IMR-90 (cell line): ENCODE results near the gene SEMA4F. TPM values are rescaled to one million over a fixed set of nuclear protein-coding genes. Genes with fewer than 3 reads are reported as not detected.

ENCODE experiments used
- ATAC-seq: fragments of 200-7000 bp; cut with Tn5 transposase; 2 replicates; pipeline ENCODE4 v1.9.1; 2020; ENCODE audit warnings: low read depth, mild to moderate bottlenecking, moderate library complexity
- BruUV-seq: library from RNA; stranded (reverse); fragments of 400-500 nt; replicated peaks from 2 replicates; lab custom pipeline; 2021; lab: Mats Ljungman, UMichigan
- CTCF ChIA-PET: fragments of 300-600 bp; formaldehyde crosslinking; extraction: SDS; loops from one replicate; lab custom pipeline; 2021; ENCODE audit warnings: antibody characterized with exemption; lab: Yijun Ruan, JAX
- POLR2A ChIA-PET: fragments of 300-600 bp; sonication (Branson Sonifier 250); formaldehyde crosslinking; loops from one replicate; lab custom pipeline; 2022; ENCODE audit warnings: antibody characterized with exemption; ENCODE audit not compliant: unreplicated experiment; lab: Charles Lee
- DNase-seq: peaks from one replicate; pipeline ENCODE4 v3.0.0; 2013
- H2AFZ ChIP-seq: replicated peaks from 2 replicates; pipeline ENCODE3; 2013; ENCODE audit warnings: low read length, mild to moderate bottlenecking; ENCODE audit not compliant: poor library complexity
- H2AK5ac ChIP-seq: 2 replicates; pipeline ENCODE4 v1.6.1; 2013; ENCODE audit warnings: low read depth, low read length, inconsistent platforms
- H2AK9ac ChIP-seq: replicated peaks from 2 replicates; pipeline ENCODE3; 2013; ENCODE audit warnings: mild to moderate bottlenecking, low read depth, low read length, moderate library complexity; ENCODE audit not compliant: poor library complexity
- H2BK120ac ChIP-seq: 2 replicates; pipeline ENCODE4 v1.6.1; 2013; ENCODE audit warnings: low read depth, low read length, inconsistent platforms
- H2BK15ac ChIP-seq: 3 replicates; pipeline ENCODE4 v1.6.1; 2013; ENCODE audit warnings: low read depth, low read length, inconsistent platforms
- H2BK20ac ChIP-seq: 2 replicates; pipeline ENCODE4 v1.6.1; 2013; ENCODE audit warnings: low read depth, mild to moderate bottlenecking, inconsistent platforms, low read length, moderate library complexity
- H2BK5ac ChIP-seq: 2 replicates; pipeline ENCODE4 v1.6.1; 2013; ENCODE audit warnings: mild to moderate bottlenecking, low read depth, low read length, inconsistent platforms; ENCODE audit not compliant: poor library complexity, severe bottlenecking
- H3K14ac ChIP-seq: replicated peaks from 2 replicates; pipeline ENCODE4 v1.6.1; 2013; ENCODE audit warnings: low read depth, low read length, inconsistent platforms
- H3K18ac ChIP-seq: 2 replicates; pipeline ENCODE4 v1.6.1; 2013; ENCODE audit warnings: low read depth, low read length, control low read depth
- H3K23ac ChIP-seq: 2 replicates; pipeline ENCODE4 v1.6.1; 2013; ENCODE audit warnings: low read depth, low read length, inconsistent platforms
- H3K27ac ChIP-seq: 2 replicates; pipeline ENCODE4 v1.5.1; 2013; ENCODE audit warnings: mild to moderate bottlenecking, control low read depth, low read length; ENCODE audit not compliant: insufficient read depth
- H3K27me3 ChIP-seq: 2 replicates; pipeline ENCODE4 v1.6.1; 2013; ENCODE audit warnings: low read length; ENCODE audit not compliant: control insufficient read depth, insufficient read depth
- H3K36me3 ChIP-seq: 2 replicates; pipeline ENCODE4 v1.6.1; 2013; ENCODE audit warnings: low read length, mixed read lengths; ENCODE audit not compliant: control insufficient read depth, insufficient read depth
- H3K4ac ChIP-seq: 2 replicates; pipeline ENCODE4 v1.6.1; 2013; ENCODE audit warnings: low read depth, low read length, inconsistent platforms
- H3K4me1 ChIP-seq: 2 replicates; pipeline ENCODE4 v1.6.1; 2013; ENCODE audit warnings: low read length, mixed read lengths; ENCODE audit not compliant: control insufficient read depth, insufficient read depth
- H3K4me2 ChIP-seq: 2 replicates; pipeline ENCODE4 v1.6.1; 2013; ENCODE audit warnings: low read depth, mild to moderate bottlenecking, control low read depth, low read length, moderate library complexity
- H3K4me3 ChIP-seq: 2 replicates; pipeline ENCODE4 v1.5.1; 2013; ENCODE audit warnings: low read depth, mild to moderate bottlenecking, control low read depth, low read length, moderate library complexity; ENCODE audit not compliant: insufficient read depth
- H3K56ac ChIP-seq: 2 replicates; pipeline ENCODE4 v1.6.1; 2013; ENCODE audit warnings: low read length, inconsistent platforms; ENCODE audit not compliant: insufficient read depth; ENCODE audit errors: extremely low read depth
- H3K79me1 ChIP-seq, 2 experiments: 2 replicates each; pipeline ENCODE4 v1.6.1; 2013; ENCODE audit warnings: low read length in 2 of 2, inconsistent platforms in 1 of 2, low read depth in 1 of 2
- H3K9ac ChIP-seq: 2 replicates; pipeline ENCODE4 v1.6.1; 2013; ENCODE audit warnings: low read depth, low read length, control low read depth
- H3K9me1 ChIP-seq: 2 replicates; pipeline ENCODE4 v1.6.1; 2013; ENCODE audit warnings: low read length, inconsistent platforms; ENCODE audit not compliant: insufficient read depth
- H3K9me3 ChIP-seq: 2 replicates; pipeline ENCODE4 v1.6.1; 2013; ENCODE audit warnings: low read length; ENCODE audit not compliant: control insufficient read depth, insufficient read depth
- H4K20me1 ChIP-seq: 2 replicates; pipeline ENCODE4 v1.6.1; 2013; ENCODE audit warnings: low read length, inconsistent platforms; ENCODE audit not compliant: insufficient read depth
- H4K5ac ChIP-seq: 2 replicates; pipeline ENCODE4 v1.6.1; 2013; ENCODE audit warnings: mild to moderate bottlenecking, low read depth, low read length, control low read depth
- H4K8ac ChIP-seq, 2 experiments: 2 replicates each; pipeline ENCODE4 v1.6.1; 2013; ENCODE audit warnings: low read depth in 2 of 2, low read length in 2 of 2, control low read depth in 1 of 2, inconsistent platforms in 1 of 2
- H4K91ac ChIP-seq: 2 replicates; pipeline ENCODE4 v1.6.1; 2013; ENCODE audit warnings: low read depth, low read length, inconsistent platforms; ENCODE audit not compliant: insufficient read depth
- BHLHE40 ChIP-seq: fragments of 150-350 bp; IDR thresholded peaks from 2 replicates; pipeline ENCODE4 v1.6.1; 2016; ENCODE audit warnings: mild to moderate bottlenecking, low read depth, low read length
- WGBS, 2 experiments: methylation state at CpG; one replicate each; pipeline versions ENCODE4 v1.1.5 to v1.1.7; 2013; ENCODE audit warnings: missing lambda C conversion rate in 2 of 2; ENCODE audit not compliant: insufficient read length in 1 of 2; ENCODE audit errors: extremely low coverage in 2 of 2; 5-methylcytosine and 5-hydroxymethylcytosine counted together
- dilution Hi-C: fragments of 300-500 bp; cut with HindIII; formaldehyde crosslinking; loops from one replicate; pipeline ENCODE4 v1.14.3; 2018; ENCODE audit warnings: low sequenced_read_pairs; ENCODE audit not compliant: unreplicated experiment
- in situ Hi-C: fragments of 300-500 bp; cut with MboI; formaldehyde crosslinking; loops from 3 replicates; pipeline ENCODE4 v1.14.3; 2019; ENCODE audit warnings: low sequenced_read_pairs, inconsistent platforms, mixed read lengths
- intact Hi-C: fragments of 100-400 bp; cut with micrococcal nuclease; formaldehyde crosslinking; loops from 2 replicates; pipeline ENCODE4 v1.10.0; 2022
- polyA plus RNA-seq, 3 experiments: library from polyadenylated mRNA; depleted of rRNA; stranded (reverse); fragments of >200 nt; gene quantifications; 2 replicates each; pipeline ENCODE4 v1.2.3, GENCODE V29; 2012; ENCODE audit warnings: low replicate concordance in 1 of 3
- total RNA-seq: library from RNA; depleted of rRNA; stranded (reverse); fragments of >200 nt; gene quantifications from 2 replicates; pipeline ENCODE4 v1.2.3, GENCODE V29; 2012

SEMA4F gene
- total and polyA plus RNA-seq, 2 of the 4 experiments (the other 2 are of a cell fraction) = 4.7 to 7.5 TPM

GRCh38 chr2:74646834-74647482 lies 7.1 kb upstream of the SEMA4F start:
- CTCF ChIA-PET = interaction anchor here (0.8 kb wide), 1 partner anchor 15 kb away, joined by 3 read pairs; no protein-coding TSS in a partner anchor
- WGBS, 2 experiments = 83% methylated on average over 4 of the region's 13 CpGs; no CpG with 5 or more reads in 1 of the 2 experiments
- no peak overlapping the region for H3K56ac ChIP-seq

More at GRCh38 chr2:74646834-74647482, 7.1 kb upstream of the SEMA4F start:
- dilution Hi-C loops = no loop called here
- Histone ChIP-seq H3K36me3 (no peaks in the 10 kb centered on the region), H2AK9ac (no peak overlapping the region), H3K4me3 (no peak overlapping the region), H2AK5ac (no peak overlapping the region), H3K14ac (no peak overlapping the region), H3K4ac (no peak overlapping the region), H2AFZ (no peak overlapping the region), H4K8ac (no peak overlapping the region), H2BK5ac (no peak overlapping the region), H4K5ac (no peak overlapping the region), H4K91ac (no peak overlapping the region), H2BK120ac (no peak overlapping the region), H3K79me1 (no peaks in the 10 kb centered on the region), H3K18ac (no peak overlapping the region), H3K23ac (no peak overlapping the region), H3K4me2 (no peak overlapping the region), H3K27me3 (peaks cover 28% of the 10 kb centered on the region), H3K4me1 (no peaks in the 10 kb centered on the region), H3K9me3 (no peaks in the 10 kb centered on the region), H3K27ac (no peak overlapping the region), H4K20me1 (no peaks in the 10 kb centered on the region), H3K9me1 (no peaks in the 10 kb centered on the region), H2BK20ac (no peak overlapping the region), H3K9ac (no peak overlapping the region), H2BK15ac (no peak overlapping the region)
- TF ChIP-seq BHLHE40 = no peak
- POLR2A ChIA-PET = no interaction called here
- intact Hi-C loops = no loop called here
- in situ Hi-C loops = no loop called here
- no peak for DNase-seq
- BruUV-seq = no TSS peak
- ATAC-seq = no peak
